HG03066 (cell line): ENCODE measurements around the gene FAM219A.

Experiments used
- ATAC-seq: cut with Tn5 transposase; IDR thresholded peaks from one replicate; pipeline ENCODE4 v1.9.1; 2021; ENCODE audit warnings: low read depth; ENCODE audit not compliant: unreplicated experiment

FAM219A gene

GRCh38 chr9:34405719-34406118, 52.7 kb downstream of the FAM219A start:
- no peak for ATAC-seq

GRCh38 chr9:34403554-34404380, 54.6 kb downstream of the FAM219A start:
- ATAC-seq: no peak

- no peak for ATAC-seq
Measured at GRCh38 chr9:34400686-34401602, 57.4 kb downstream of the FAM219A start.

GRCh38 chr9:34400275-34400674, 58.1 kb downstream of the FAM219A start:
- no peak for ATAC-seq

- no peak for ATAC-seq
Measured at GRCh38 chr9:34399729-34400128, 58.6 kb downstream of the FAM219A start.

GRCh38 chr9:34398875-34399274, 59.5 kb downstream of the FAM219A start:
- no peak for ATAC-seq

GRCh38 chr9:34396276-34397214, 61.8 kb downstream of the FAM219A start:
- ATAC-seq: no peak

- no peak for ATAC-seq
Measured at GRCh38 chr9:34392511-34392910, 65.9 kb downstream of the FAM219A start.

- no peak for ATAC-seq
Measured at GRCh38 chr9:34387239-34387638, 71.1 kb downstream of the FAM219A start.

GRCh38 chr9:34386656-34387055, 71.7 kb downstream of the FAM219A start:
- no peak for ATAC-seq

GRCh38 chr9:34385561-34386230, 72.7 kb downstream of the FAM219A start:
- ATAC-seq: no peak

- ATAC-seq: no peak
Measured at GRCh38 chr9:34384368-34385165, 73.8 kb downstream of the FAM219A start.

- ATAC-seq: no peak
Measured at GRCh38 chr9:34383904-34384303, 74.5 kb downstream of the FAM219A start.

- no peak for ATAC-seq
Measured at GRCh38 chr9:34382879-34383278, 75.5 kb downstream of the FAM219A start.

GRCh38 chr9:34382054-34382453, 76.3 kb downstream of the FAM219A start:
- ATAC-seq: no peak

- ATAC-seq: no peak
Measured at GRCh38 chr9:34381323-34381722, 77.0 kb downstream of the FAM219A start.

- ATAC-seq: no peak
Measured at GRCh38 chr9:34380511-34381315, 77.7 kb downstream of the FAM219A start.

- ATAC-seq: no peak
Measured at GRCh38 chr9:34380034-34380510, 78.3 kb downstream of the FAM219A start.
